PC-9 (cell line): ENCODE data around the gene NOLC1. TPM values are rescaled to one million over a fixed set of nuclear protein-coding genes. Genes with fewer than 3 reads are reported as not detected.

Source experiments
- BruUV-seq: library from RNA; stranded (reverse); fragments of 400-500 nt; replicated peaks from 2 replicates; lab custom pipeline; 2021; lab: Mats Ljungman, UMichigan
- CTCF ChIA-PET: fragments of 300-600 bp; sonication (Branson Sonifier 250); formaldehyde crosslinking; loops from one replicate; lab custom pipeline; 2022; ENCODE audit warnings: antibody characterized with exemption; lab: Charles Lee
- POLR2A ChIA-PET: fragments of 300-600 bp; sonication (Branson Sonifier 250); formaldehyde crosslinking; loops from one replicate; lab custom pipeline; 2022; ENCODE audit warnings: antibody characterized with exemption; ENCODE audit not compliant: unreplicated experiment; lab: Charles Lee
- DNase-seq, 2 experiments: peaks; one replicate each; pipeline versions ENCODE4 v3.0.0 to v3.0.0-alpha.2; 2015 to 2022; ENCODE audit warnings: mixed read lengths in 1 of 2
- H2AFZ ChIP-seq: fragments of 200-600 bp; sonication (generic); 2 replicates; pipeline ENCODE4 v1.8.1; 2017; ENCODE audit warnings: antibody characterized with exemption
- H3F3A ChIP-seq: fragments of 200-600 bp; sonication (generic); 2 replicates; pipeline ENCODE4 v1.8.1; 2017; ENCODE audit warnings: antibody characterized with exemption, mild to moderate bottlenecking, low read depth; ENCODE audit not compliant: insufficient read depth
- H3K27ac ChIP-seq: fragments of 200-600 bp; sonication (generic); 2 replicates; pipeline ENCODE4 v1.6.1; 2016; ENCODE audit warnings: mixed run types
- H3K27me3 ChIP-seq: fragments of 200-600 bp; sonication (generic); 2 replicates; pipeline ENCODE4 v1.6.1; 2016; ENCODE audit warnings: low read depth, mixed run types; ENCODE audit not compliant: insufficient read depth
- H3K36me3 ChIP-seq: fragments of 200-600 bp; sonication (generic); 2 replicates; pipeline ENCODE4 v1.6.1; 2016; ENCODE audit warnings: low read depth, mixed run types
- H3K4me1 ChIP-seq: fragments of 200-600 bp; sonication (generic); replicated peaks from 2 replicates; pipeline ENCODE4 v1.6.1; 2016; ENCODE audit warnings: mixed run types; ENCODE audit not compliant: insufficient read depth
- H3K4me2 ChIP-seq: fragments of 200-600 bp; sonication (generic); 2 replicates; pipeline ENCODE4 v1.6.1; 2017; ENCODE audit warnings: mixed run types
- H3K4me3 ChIP-seq: fragments of 200-600 bp; sonication (generic); 2 replicates; pipeline ENCODE4 v1.6.1; 2016; ENCODE audit warnings: mixed run types
- H3K79me2 ChIP-seq: fragments of 200-600 bp; sonication (generic); 2 replicates; pipeline ENCODE4 v1.6.1; 2017; ENCODE audit warnings: low read depth, mixed run types
- H3K9me2 ChIP-seq: fragments of 200-600 bp; sonication (generic); 2 replicates; pipeline ENCODE4 v1.8.1; 2017; ENCODE audit warnings: mild to moderate bottlenecking; ENCODE audit not compliant: insufficient read depth
- H3K9me3 ChIP-seq: fragments of 200-600 bp; sonication (generic); 2 replicates; pipeline ENCODE4 v1.8.1; 2016; ENCODE audit warnings: low read depth; ENCODE audit not compliant: insufficient read depth
- H4K20me1 ChIP-seq: fragments of 200-600 bp; sonication (generic); 2 replicates; pipeline ENCODE4 v1.8.1; 2017; ENCODE audit not compliant: insufficient read depth
- EZH2 ChIP-seq: fragments of 200-600 bp; sonication (generic); IDR thresholded peaks from 2 replicates; pipeline ENCODE4 v1.8.0; 2017; ENCODE audit warnings: antibody characterized with exemption, low read depth
- intact Hi-C: fragments of 100-400 bp; cut with micrococcal nuclease; formaldehyde crosslinking; loops from one replicate; pipeline ENCODE4 v1.10.0; 2022; ENCODE audit not compliant: unreplicated experiment
- total RNA-seq: library from RNA; stranded (reverse); gene quantifications from 2 replicates; pipeline ENCODE4 v1.2.3, GENCODE V29; 2021
- TF ChIP-seq, protein P1 (sequence below): fragments of 200-600 bp; sonication (generic); conservative IDR thresholded peaks from 2 replicates; pipeline ENCODE4 v1.6.1; 2017; ENCODE audit warnings: mixed run types, antibody characterized with exemption, mild to moderate bottlenecking, moderate library complexity

The NOLC1 gene
- total RNA-seq, 1 experiment from 2014 or later = 59.5 TPM

DNA sequence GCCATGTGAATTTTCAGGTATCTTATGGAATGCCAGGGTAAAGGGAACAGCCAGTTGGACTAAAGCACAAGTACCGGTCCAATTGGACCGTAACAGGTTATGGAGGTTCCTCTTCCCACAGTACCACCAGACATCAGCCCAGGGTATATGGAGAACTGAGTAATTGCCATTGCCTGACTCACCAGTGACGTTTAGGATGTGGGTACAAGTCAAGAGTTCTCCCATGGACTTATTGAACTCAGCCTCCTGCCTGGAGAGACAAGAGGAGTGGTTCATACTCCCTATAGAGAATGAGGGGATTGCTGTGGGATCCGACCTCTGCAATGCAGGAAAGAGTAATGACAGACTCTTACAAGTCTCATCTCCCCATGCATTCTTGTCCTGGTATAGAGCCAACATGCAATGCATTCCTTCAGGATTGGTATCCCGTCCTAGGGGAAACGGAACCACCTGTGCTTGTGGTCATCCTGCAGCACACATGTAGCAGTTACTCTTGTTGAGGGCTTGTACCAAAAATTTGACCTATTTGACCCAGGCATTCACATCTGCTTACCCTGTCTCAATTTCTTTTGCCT, 43.2 kb downstream of the NOLC1 start:
- Histone ChIP-seq H4K20me1 (no peaks in the 10 kb centered on the region), H3K4me3 (no peak overlapping the region), H3K36me3 (no peaks in the 10 kb centered on the region), H3F3A (peaks cover 18% of the 10 kb centered on the region; the same call in 1 of the 2 replicates), H3K27ac (no peak overlapping the region), H3K4me2 (no peak overlapping the region), H3K79me2 (no peaks in the 10 kb centered on the region), H2AFZ (no peak overlapping the region), H3K9me2 (no peaks in the 10 kb centered on the region), H3K4me1 (peaks cover 9% of the 10 kb centered on the region), H3K9me3 (no peaks in the 10 kb centered on the region), H3K27me3 (no peaks in the 10 kb centered on the region)
- BruUV-seq = no TSS peak
- CTCF ChIA-PET = no interaction called here
- POLR2A ChIA-PET = no interaction called here
- intact Hi-C loops = no loop called here
- no peak for DNase-seq
- TF ChIP-seq, protein P1, sequence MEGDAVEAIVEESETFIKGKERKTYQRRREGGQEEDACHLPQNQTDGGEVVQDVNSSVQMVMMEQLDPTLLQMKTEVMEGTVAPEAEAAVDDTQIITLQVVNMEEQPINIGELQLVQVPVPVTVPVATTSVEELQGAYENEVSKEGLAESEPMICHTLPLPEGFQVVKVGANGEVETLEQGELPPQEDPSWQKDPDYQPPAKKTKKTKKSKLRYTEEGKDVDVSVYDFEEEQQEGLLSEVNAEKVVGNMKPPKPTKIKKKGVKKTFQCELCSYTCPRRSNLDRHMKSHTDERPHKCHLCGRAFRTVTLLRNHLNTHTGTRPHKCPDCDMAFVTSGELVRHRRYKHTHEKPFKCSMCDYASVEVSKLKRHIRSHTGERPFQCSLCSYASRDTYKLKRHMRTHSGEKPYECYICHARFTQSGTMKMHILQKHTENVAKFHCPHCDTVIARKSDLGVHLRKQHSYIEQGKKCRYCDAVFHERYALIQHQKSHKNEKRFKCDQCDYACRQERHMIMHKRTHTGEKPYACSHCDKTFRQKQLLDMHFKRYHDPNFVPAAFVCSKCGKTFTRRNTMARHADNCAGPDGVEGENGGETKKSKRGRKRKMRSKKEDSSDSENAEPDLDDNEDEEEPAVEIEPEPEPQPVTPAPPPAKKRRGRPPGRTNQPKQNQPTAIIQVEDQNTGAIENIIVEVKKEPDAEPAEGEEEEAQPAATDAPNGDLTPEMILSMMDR = no peak
- no peak for TF ChIP-seq EZH2

GRCh38 chr10:102196893-102197292, 44.7 kb downstream of the NOLC1 start:
- no peak overlapping the region for H3K4me3 ChIP-seq
- no peaks in the 10 kb centered on the region for H3K9me2 ChIP-seq
- no peaks in the 10 kb centered on the region for H4K20me1 ChIP-seq
- TF ChIP-seq, protein P1 = no peak
- no peak for TF ChIP-seq EZH2
- POLR2A ChIA-PET = no interaction called here
- peaks cover 18% of the 10 kb centered on the region; the same call in 1 of the 2 replicates for H3F3A ChIP-seq
- no peaks in the 10 kb centered on the region for H3K27me3 ChIP-seq
- H3K9me3 ChIP-seq = no peaks in the 10 kb centered on the region
- H3K4me2 ChIP-seq = no peak overlapping the region
- H3K79me2 ChIP-seq = no peaks in the 10 kb centered on the region
- intact Hi-C loops = no loop called here
- H3K36me3 ChIP-seq = no peaks in the 10 kb centered on the region
- H3K27ac ChIP-seq = no peak overlapping the region
- BruUV-seq = no TSS peak
- CTCF ChIA-PET = interaction anchor here (0.6 kb wide), 1 partner anchor 28 kb away, joined by 4 read pairs; no protein-coding TSS in a partner anchor
- no peak for DNase-seq
- H3K4me1 ChIP-seq = peaks cover 9% of the 10 kb centered on the region
- H2AFZ ChIP-seq = no peak overlapping the region

DNA sequence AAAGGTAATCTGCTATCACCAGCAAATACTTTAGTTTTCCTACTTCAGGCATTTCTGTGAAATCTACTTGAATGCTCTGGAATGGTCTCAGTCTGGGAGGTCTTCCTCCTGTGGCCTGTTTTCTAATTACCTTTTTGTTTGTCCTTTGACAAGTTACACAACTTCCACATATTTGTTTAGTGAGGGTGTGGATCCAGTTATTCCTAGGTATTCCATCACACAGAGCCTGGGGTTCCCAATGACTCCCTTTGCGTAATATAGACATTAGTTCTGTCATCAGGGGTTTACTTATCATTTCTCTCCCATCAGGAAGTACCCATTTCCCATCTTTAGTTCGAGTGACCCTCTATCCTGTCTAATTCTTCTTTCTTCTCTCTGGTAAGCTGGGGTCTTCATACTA, 45.8 kb downstream of the NOLC1 start:
- Histone ChIP-seq H3K9me2 (no peaks in the 10 kb centered on the region), H3K79me2 (no peaks in the 10 kb centered on the region), H3K36me3 (no peaks in the 10 kb centered on the region), H3K4me2 (no peak overlapping the region), H3K4me1 (peaks cover 9% of the 10 kb centered on the region), H3F3A (peaks cover 18% of the 10 kb centered on the region; the same call in 1 of the 2 replicates), H3K4me3 (no peak overlapping the region), H3K9me3 (no peaks in the 10 kb centered on the region), H3K27ac (no peak overlapping the region), H4K20me1 (no peaks in the 10 kb centered on the region), H2AFZ (no peak overlapping the region), H3K27me3 (no peaks in the 10 kb centered on the region)
- no TSS peak for BruUV-seq
- TF ChIP-seq, protein P1 = no peak
- no peak for TF ChIP-seq EZH2
- ChIA-PET CTCF (no interaction called here), POLR2A (no interaction called here)
- no peak for DNase-seq
- intact Hi-C loops = no loop called here
